HG02852 (cell line): ENCODE measurements around the gene FAM53C.
"Not testable (repeated sequence)": the region's sequence is repeated elsewhere in the genome, so short reads cannot be mapped to it uniquely, and the experiment has no call there.

Source experiments
- ATAC-seq: cut with Tn5 transposase; IDR thresholded peaks from one replicate; pipeline ENCODE4 v1.9.1; 2021; ENCODE audit warnings: mild to moderate bottlenecking, moderate library complexity; ENCODE audit not compliant: unreplicated experiment

The FAM53C gene

DNA sequence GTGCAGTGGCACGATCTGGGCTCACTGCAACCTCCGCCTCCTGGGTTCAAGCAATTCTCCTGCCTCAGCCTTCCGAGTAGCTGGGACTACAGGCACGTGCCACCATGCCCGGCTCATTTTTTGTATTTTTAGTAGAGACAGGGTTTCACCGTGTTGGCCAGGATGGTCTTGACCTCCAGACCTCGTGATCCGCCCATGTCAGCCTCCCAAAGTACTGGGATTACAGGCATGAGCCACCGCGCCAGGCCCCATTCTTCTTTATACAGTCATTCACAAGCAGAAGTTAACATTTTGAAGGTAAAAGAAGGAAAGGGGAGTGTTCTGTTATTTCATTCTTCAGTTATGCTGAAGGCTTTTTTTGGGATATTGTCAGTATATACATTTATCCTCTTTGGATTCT is 51.8 kb downstream of the FAM53C start:
- ATAC-seq = not testable (repeated sequence)

DNA sequence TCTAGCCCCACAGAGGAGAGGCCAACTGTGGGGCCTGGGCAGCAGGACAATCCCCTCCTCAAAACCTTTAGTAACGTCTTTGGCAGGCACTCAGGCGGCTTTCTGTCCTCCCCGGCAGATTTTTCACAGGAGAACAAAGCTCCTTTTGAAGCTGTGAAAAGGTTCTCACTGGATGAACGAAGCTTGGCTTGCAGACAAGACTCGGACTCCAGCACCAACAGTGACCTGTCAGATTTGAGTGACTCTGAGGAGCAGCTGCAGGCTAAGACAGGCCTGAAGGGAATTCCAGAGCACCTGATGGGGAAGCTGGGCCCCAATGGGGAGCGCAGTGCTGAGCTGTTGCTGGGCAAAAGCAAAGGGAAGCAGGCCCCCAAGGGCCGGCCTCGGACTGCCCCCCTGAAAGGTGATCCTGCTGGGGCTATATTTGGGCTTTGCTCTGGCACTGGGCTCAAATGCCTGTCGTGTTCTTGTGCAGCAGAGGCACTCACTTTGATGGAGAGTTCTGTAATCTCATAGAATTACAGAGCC is 53.9 kb downstream of the FAM53C start:
- no peak for ATAC-seq
